K562 (cell line): Measurements from ENCODE around the gene RBPJ. TPM values are rescaled to one million over a fixed set of nuclear protein-coding genes. Genes with fewer than 3 reads are reported as not detected.

Experiments
- ATAC-seq: fragments of 200-7000 bp; cut with Tn5 transposase; 3 replicates; pipeline ENCODE4 v1.9.1; 2020; ENCODE audit warnings: moderate library complexity
- BruUV-seq: library from RNA; stranded (reverse); fragments of 400-500 nt; replicated peaks from 2 replicates; lab custom pipeline; 2021; lab: Mats Ljungman, UMichigan
- CTCF ChIA-PET: fragments of 300-600 bp; formaldehyde crosslinking; extraction: SDS; loops from one replicate; lab custom pipeline; 2021; ENCODE audit warnings: low intra/inter-chr PET ratio; lab: Yijun Ruan, JAX
- POLR2A ChIA-PET: fragments of 300-600, 350-650 bp; sonication (Branson Sonifier 250); formaldehyde crosslinking; extraction: SDS; loops from one replicate; lab custom pipeline; 2021; ENCODE audit warnings: antibody characterized with exemption, inconsistent platforms; lab: Yijun Ruan, JAX
- DNase-seq, 4 experiments: peaks; one replicate each; pipeline versions ENCODE4 v3.0.0 to v3.0.0-alpha.2; 2011 to 2018; ENCODE audit warnings: low spot score in 3 of 4, mixed read lengths in 3 of 4; ENCODE audit errors: extremely low read depth in 1 of 4
- FAIRE-seq: peaks from 2 replicates; lab custom pipeline; 2011; peaks lifted over from hg19 to GRCh38; lab: Jason Lieb, UNC
- H2AFZ ChIP-seq: 2 replicates; pipeline ENCODE4 v1.6.0; 2011; ENCODE audit warnings: low read depth, low read length, control low read depth, inconsistent platforms
- H3K27ac ChIP-seq: fragments of 200-600 bp; 3 replicates; pipeline ENCODE4 v1.8.0; 2011; ENCODE audit warnings: low read depth, mild to moderate bottlenecking, control low read depth, inconsistent platforms, low read length, moderate library complexity, mixed read lengths; ENCODE audit errors: extremely low read depth
- H3K27me3 ChIP-seq, 2 experiments: fragments of 300-600 bp in 1 of 2; 2 replicates in 1 of 2; 3 replicates in 1 of 2; pipeline versions ENCODE4 v1.6.0 to v1.8.0; 2011; ENCODE audit warnings: inconsistent platforms in 2 of 2, low read length in 2 of 2, mild to moderate bottlenecking in 1 of 2, mixed read lengths in 1 of 2, moderate library complexity in 1 of 2; ENCODE audit not compliant: control insufficient read depth in 2 of 2, insufficient read depth in 2 of 2
- H3K36me3 ChIP-seq: fragments of 300-600 bp; 3 replicates; pipeline ENCODE4 v1.8.0; 2011; ENCODE audit warnings: mild to moderate bottlenecking, low read length, inconsistent platforms; ENCODE audit not compliant: control insufficient read depth, insufficient read depth
- H3K4me1 ChIP-seq, 2 experiments: fragments of 200-600 bp in 1 of 2; replicated peaks in 1 of 2; 2 replicates in 1 of 2; 3 replicates in 1 of 2; pipeline versions ENCODE4 v1.5.1 to v1.8.0; 2011; ENCODE audit warnings: inconsistent platforms in 2 of 2, low read length in 2 of 2, mild to moderate bottlenecking in 1 of 2, mixed read lengths in 1 of 2, moderate library complexity in 1 of 2; ENCODE audit not compliant: control insufficient read depth in 2 of 2, insufficient read depth in 2 of 2
- H3K4me2 ChIP-seq: 2 replicates; pipeline ENCODE4 v1.6.1; 2011; ENCODE audit warnings: low read length, control low read depth, inconsistent platforms, mixed read lengths; ENCODE audit not compliant: insufficient read depth
- H3K4me3 ChIP-seq: fragments of 200-600 bp; sonication (generic), shearing (Covaris generic); 2 replicates; pipeline ENCODE4 v1.5.1; 2016; ENCODE audit warnings: control low read depth, inconsistent platforms
- H3K79me2 ChIP-seq: fragments of 200-600 bp; 3 replicates; pipeline ENCODE4 v1.8.0; 2011; ENCODE audit warnings: low read length, inconsistent platforms; ENCODE audit not compliant: control insufficient read depth, insufficient read depth
- H3K9ac ChIP-seq, 2 experiments: 2 replicates each; pipeline versions ENCODE4 v1.6.0 to v1.6.1; 2011; ENCODE audit warnings: low read depth in 2 of 2, low read length in 2 of 2, control low read depth in 1 of 2, inconsistent platforms in 1 of 2, mild to moderate bottlenecking in 1 of 2, mixed read lengths in 1 of 2; ENCODE audit not compliant: insufficient read depth in 1 of 2
- H3K9me1 ChIP-seq: one replicate; pipeline ENCODE4 v1.6.0; 2011; ENCODE audit warnings: inconsistent platforms, mild to moderate bottlenecking, low read length, moderate library complexity; ENCODE audit not compliant: control insufficient read depth, insufficient read depth
- H3K9me3 ChIP-seq: replicated peaks from 2 replicates; pipeline ENCODE4 v1.5.1; 2011; ENCODE audit warnings: low read depth, low read length, inconsistent platforms; ENCODE audit not compliant: control insufficient read depth, insufficient read depth
- H4K20me1 ChIP-seq: replicated peaks from 2 replicates; pipeline ENCODE4 v1.6.1; 2011; ENCODE audit warnings: low read length, inconsistent platforms, mixed read lengths; ENCODE audit not compliant: control insufficient read depth, insufficient read depth
- CBX1 ChIP-seq: sonication (generic); IDR thresholded peaks from 2 replicates; pipeline ENCODE4 v1.6.1; 2016; ENCODE audit warnings: antibody characterized with exemption, low read depth, mild to moderate bottlenecking
- CBX8 ChIP-seq: fragments of 200-600 bp; sonication (generic); IDR thresholded peaks from 2 replicates; pipeline ENCODE4 v1.6.1; 2012; ENCODE audit warnings: borderline replicate concordance, mixed run types, low read depth, mild to moderate bottlenecking, moderate library complexity, mixed read lengths, low read length, control low read depth, inconsistent platforms; ENCODE audit not compliant: poor library complexity, severe bottlenecking; ENCODE audit errors: extremely low read depth
- E2F5 ChIP-seq: sonication (generic); formaldehyde crosslinking; IDR thresholded peaks from 2 replicates; pipeline ENCODE4 v1.8.0; 2022; ENCODE audit warnings: mild to moderate bottlenecking, missing genetic modification reagents
- FIP1L1 ChIP-seq: fragments of 200-400 bp; formaldehyde crosslinking; IDR thresholded peaks from 2 replicates; pipeline ENCODE4 v1.6.1; 2018; ENCODE audit warnings: mild to moderate bottlenecking, low read depth, low read length; ENCODE audit not compliant: poor library complexity, severe bottlenecking
- MNT ChIP-seq, 2 experiments: fragments of 450-650 bp; conservative IDR thresholded peaks; 2 replicates each; pipeline ENCODE4 v1.6.1; 2017; ENCODE audit warnings: mild to moderate bottlenecking in 2 of 2, moderate library complexity in 2 of 2
- NCOA4 ChIP-seq: fragments of 450-650 bp; IDR thresholded peaks from 2 replicates; pipeline ENCODE4 v1.6.1; 2018; ENCODE audit warnings: mild to moderate bottlenecking; ENCODE audit not compliant: partially characterized antibody
- NCOR1 ChIP-seq: fragments of 450-650 bp; IDR thresholded peaks from 2 replicates; pipeline ENCODE4 v1.6.1; 2016; ENCODE audit warnings: mild to moderate bottlenecking, moderate library complexity
- NR4A1 ChIP-seq, 2 experiments: fragments of 250-450 bp in 1 of 2; fragments of 450-650 bp in 1 of 2; sonication (Bioruptor Pico) in 1 of 2; IDR thresholded peaks; 2 replicates each; pipeline versions ENCODE4 v1.4.0 to v1.6.1; 2016 to 2020; ENCODE audit warnings: mild to moderate bottlenecking in 2 of 2, missing compliant biosample characterization in 1 of 2, missing genetic modification characterization in 1 of 2, moderate library complexity in 1 of 2
- PTTG1 ChIP-seq: fragments of 450-650 bp; IDR thresholded peaks from 2 replicates; pipeline ENCODE4 v1.6.1; 2016; ENCODE audit warnings: low read depth, mild to moderate bottlenecking, missing genetic modification characterization, missing compliant biosample characterization
- SREBF1 ChIP-seq: fragments of 150-350 bp; IDR thresholded peaks from 2 replicates; pipeline ENCODE4 v1.6.1; 2014; ENCODE audit warnings: antibody characterized with exemption, low read depth, low read length, borderline replicate concordance
- TCF3 ChIP-seq: sonication (generic); formaldehyde crosslinking; IDR thresholded peaks from 2 replicates; pipeline ENCODE4 v1.4.0; 2020; ENCODE audit warnings: mild to moderate bottlenecking, missing genetic modification reagents
- XRCC5 ChIP-seq: fragments of 200-400 bp; formaldehyde crosslinking; IDR thresholded peaks from 2 replicates; pipeline ENCODE4 v1.6.1; 2017; ENCODE audit warnings: low read depth, mild to moderate bottlenecking, low read length
- ZC3H8 ChIP-seq: fragments of 450-650 bp; IDR thresholded peaks from 2 replicates; pipeline ENCODE4 v1.6.1; 2017
- ZNF395 ChIP-seq: fragments of 200-800 bp; sonication (Bioruptor generic); IDR thresholded peaks from 2 replicates; pipeline ENCODE4 v1.6.1; 2017; ENCODE audit warnings: missing genetic modification characterization, missing compliant biosample characterization
- ZNF511 ChIP-seq: sonication (generic); formaldehyde crosslinking; IDR thresholded peaks from 2 replicates; pipeline ENCODE4 v1.8.0; 2022; ENCODE audit warnings: mild to moderate bottlenecking, missing genetic modification reagents
- ZNF830 ChIP-seq: fragments of 250-450 bp; sonication (Bioruptor Pico); IDR thresholded peaks from 2 replicates; pipeline ENCODE4 v1.5.0; 2021; ENCODE audit warnings: mild to moderate bottlenecking
- WGBS: fragments of 100-300 bp; shearing (Covaris generic); methylation state at CpG from one replicate; pipeline ENCODE4 v1.1.6; 2016; ENCODE audit warnings: low coverage, mixed read lengths; ENCODE audit not compliant: insufficient coverage; ENCODE audit errors: missing lambda C conversion rate; 5-methylcytosine and 5-hydroxymethylcytosine counted together
- in situ Hi-C: fragments of 300-500 bp; cut with MboI; formaldehyde crosslinking; loops from 4 replicates; pipeline ENCODE4 v1.15.0; 2018; ENCODE audit warnings: inconsistent platforms, mixed read lengths
- intact Hi-C: fragments of 100-400 bp; cut with micrococcal nuclease; formaldehyde crosslinking; loops from 2 replicates; pipeline ENCODE4 v1.14.2; 2022
- polyA plus RNA-seq, 8 experiments: library from polyadenylated mRNA; depleted of rRNA in 4 of 8; stranded (reverse) in 5 of 8; unstranded in 3 of 8; fragments of >200 nt; fragmentation: Nextera tagmentation in 2 of 8; fragmentation: Illumina TruSeq in 1 of 8; extraction: Ambion mirVana in 2 of 8; extraction: Trizol in 1 of 8; gene quantifications; 2 replicates each; pipeline versions ENCODE4 v1.2.1 to v1.2.3, GENCODE V29; 2011 to 2014; ENCODE audit warnings: inconsistent platforms in 1 of 8, missing spikeins in 1 of 8
- total RNA-seq, 7 experiments: library from RNA; depleted of rRNA in 6 of 7; stranded (reverse); fragments of >200 nt in 6 of 7; fragmentation: Illumina TruSeq in 2 of 7; extraction: Trizol in 2 of 7; gene quantifications; 2 replicates each; pipeline versions ENCODE4 v1.2.1 to v1.2.3, GENCODE V29; 2011 to 2021; ENCODE audit warnings: low replicate concordance in 1 of 7
- TF ChIP-seq, protein P1 (sequence below): sonication (generic); IDR thresholded peaks from 2 replicates; pipeline ENCODE4 v1.6.1; 2016

Gene RBPJ
- total and polyA plus RNA-seq, 9 of the 15 experiments (the other 6 are each of a cell fraction or from before 2014, with no cell fraction given): 17.2 to 49.4 (median 33.8) TPM

- Histone ChIP-seq H3K36me3 (no peaks in the 10 kb centered on the region), H3K27me3 (no peaks in the 10 kb centered on the region), H3K4me2 (no peak overlapping the region), H3K9me1 (no peaks in the 10 kb centered on the region), H4K20me1 (peaks cover 35% of the 10 kb centered on the region; the same call in 1 of the 2 replicates), H3K27ac (no peak overlapping the region), H3K9ac (no peak overlapping the region), H2AFZ (no peak overlapping the region), H3K4me1 (peaks cover 0 to 14% of the 10 kb centered on the region in 2 experiments; a peak in 3 of 5 replicates), H3K79me2 (peaks cover 54% of the 10 kb centered on the region), H3K4me3 (no peak overlapping the region), H3K9me3 (no peaks in the 10 kb centered on the region)
- in situ Hi-C loops: no loop called here
- CTCF ChIA-PET: no interaction called here
- WGBS: 82% methylated on average over 3 of the region's 3 CpGs
- intact Hi-C loops: no loop called here
- BruUV-seq: no TSS peak
- no peak for DNase-seq
- ATAC-seq: no peak
- no peak for FAIRE-seq
- POLR2A ChIA-PET: interaction anchor here (0.9 kb wide), 1 partner anchor 48 kb away, joined by 4 read pairs; no protein-coding TSS in a partner anchor
- TF ChIP-seq SREBF1 (no peak), ZNF395 (CRISPR knock-in tag) (no peak), FIP1L1 (no peak), PTTG1 (no peak), NCOR1 (no peak), CBX1 (no peak), TCF3 (no peak), ZNF830 (CRISPR knock-in tag) (no peak), E2F5 (CRISPR knock-in tag) (no peak), NCOA4 (no peak), MNT (conservative IDR thresholded peaks at IDR 0.05) (no peak), ZC3H8 (no peak), ZNF511 (CRISPR knock-in tag) (no peak), XRCC5 (no peak), NR4A1 (CRISPR knock-in tag; IDR thresholded peaks at IDR 0.05) (no peak), NR4A1 (tag; IDR thresholded peaks at IDR 0.05) (no peak), CBX8 (no peak)
- TF ChIP-seq, protein P1, sequence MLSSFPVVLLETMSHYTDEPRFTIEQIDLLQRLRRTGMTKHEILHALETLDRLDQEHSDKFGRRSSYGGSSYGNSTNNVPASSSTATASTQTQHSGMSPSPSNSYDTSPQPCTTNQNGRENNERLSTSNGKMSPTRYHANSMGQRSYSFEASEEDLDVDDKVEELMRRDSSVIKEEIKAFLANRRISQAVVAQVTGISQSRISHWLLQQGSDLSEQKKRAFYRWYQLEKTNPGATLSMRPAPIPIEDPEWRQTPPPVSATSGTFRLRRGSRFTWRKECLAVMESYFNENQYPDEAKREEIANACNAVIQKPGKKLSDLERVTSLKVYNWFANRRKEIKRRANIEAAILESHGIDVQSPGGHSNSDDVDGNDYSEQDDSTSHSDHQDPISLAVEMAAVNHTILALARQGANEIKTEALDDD: no peak
Observed at GRCh38 chr4:26343038-26343398, 22.2 kb downstream of the RBPJ start.
